Heart left ventricle (tissue), 16 donors: ENCODE results near the gene GRIN2C. TPM values are rescaled to one million over a fixed set of nuclear protein-coding genes. Genes with fewer than 3 reads are reported as not detected.

Experiments
- ATAC-seq, 4 donors: fragments of 200-7000 bp; cut with Tn5 transposase; one replicate each; pipeline ENCODE4 v1.9.1; 2020 to 2022; ENCODE audit warnings: moderate library complexity in 4 of 4, mild to moderate bottlenecking in 3 of 4, moderate number of reproducible peaks in 1 of 4
- DNase-seq, 5 donors: peaks; one replicate each; pipeline ENCODE4 v3.0.0-alpha.2; 2020
- H3K27ac ChIP-seq, 12 donors: fragments of 200-600 bp; sonication (generic) in 4 of 12; one replicate each; pipeline versions ENCODE4 v1.5.0 to v1.8.0; 2016 to 2022; ENCODE audit warnings: mild to moderate bottlenecking in 2 of 12
- H3K27me3 ChIP-seq, 9 donors: fragments of 200-600 bp; sonication (generic) in 2 of 9; one replicate each; pipeline versions ENCODE4 v1.5.1 to v1.8.0; 2016 to 2022; ENCODE audit warnings: mild to moderate bottlenecking in 3 of 9
- H3K36me3 ChIP-seq, 9 donors: fragments of 200-600 bp; sonication (generic) in 2 of 9; one replicate each; pipeline versions ENCODE4 v1.5.0 to v1.8.0; 2018 to 2022; ENCODE audit warnings: mild to moderate bottlenecking in 2 of 9
- H3K4me1 ChIP-seq, 12 donors: fragments of 200-600 bp; sonication (generic) in 4 of 12; one replicate each; pipeline versions ENCODE4 v1.5.0 to v1.8.0; 2016 to 2022; ENCODE audit warnings: mild to moderate bottlenecking in 3 of 12
- H3K4me3 ChIP-seq, 12 donors: fragments of 200-600 bp; sonication (generic) in 4 of 12; one replicate each; pipeline versions ENCODE4 v1.5.0 to v1.8.0; 2017 to 2022; ENCODE audit warnings: mild to moderate bottlenecking in 9 of 12, moderate library complexity in 4 of 12
- H3K9me3 ChIP-seq, 12 donors: fragments of 200-600 bp; sonication (generic) in 4 of 12; one replicate each; pipeline versions ENCODE4 v1.5.0 to v1.8.0; 2016 to 2022; ENCODE audit warnings: mild to moderate bottlenecking in 1 of 12
- POLR2A ChIP-seq, 2 donors: fragments of 450-650 bp; IDR thresholded peaks; one replicate each; pipeline ENCODE4 v1.6.1; 2017; ENCODE audit warnings: antibody characterized with exemption in 2 of 2, mild to moderate bottlenecking in 2 of 2, moderate library complexity in 2 of 2
- WGBS, 4 donors: extraction: QIAGEN DNeasy Blood & Tissue Kit in 2 of 4; methylation state at CpG; one replicate each; pipeline versions ENCODE4 v1.1.5 to v1.1.7; 2013 to 2018; 5-methylcytosine and 5-hydroxymethylcytosine counted together
- intact Hi-C, 10 donors: fragments of 100-400 bp; cut with DNase I; formaldehyde crosslinking; loops; one replicate each; pipeline versions ENCODE4 v1.11.1 to v1.14.2; 2022
- polyA plus RNA-seq, 2 donors: library from polyadenylated mRNA; stranded (reverse); fragments of 200-250 nt; gene quantifications; one replicate each; pipeline ENCODE4 v1.2.3, GENCODE V29; 2013
- total RNA-seq, 9 donors: library from RNA; depleted of rRNA in 2 of 9; stranded (reverse); fragments of >200 nt in 2 of 9; fragmentation: NEBNext Ultra II Directional in 3 of 9; extraction: Animal tissue kit (Norgen Biotek cat#: 25700) in 3 of 9; gene quantifications; one replicate each; pipeline versions ENCODE4 v1.1.0 to v1.2.4, GENCODE V29; 2016 to 2023
- TF ChIP-seq, protein P1 (sequence below), 12 donors: fragments of 200-600 bp; sonication (generic) in 4 of 12; IDR thresholded peaks; one replicate each; pipeline versions ENCODE4 v1.5.0 to v1.8.0; 2018 to 2022; ENCODE audit warnings: antibody characterized with exemption in 12 of 12, mild to moderate bottlenecking in 5 of 12
- donor health status: ischemic (EF 13 %, LVEDD 7.1; RV severe dilation, severe dysfunction).
- donor health status: healthy with polysubstance abuse.
- donor health status: DM: no; HTN: yes; CAD: no.
- donor health status: DM: no; HTN: no; CAD: no.
- donor health status: ischemic (EF 25% LVEDD 6.9; RV normal size, moderate dysfunction).
- donor health status: ischemic (EF 25% LVEDD 5.7; RV mildly dilated, moderate dysfunction).
- donor health status: healthy.
- donor health status: DM: yes; HTN: yes; CAD: no.
- donor health status: ischemic (EF 35%, LVEDD 5.7; RV mildly dilated, moderate dysfunction).
- donor health status: nonischemic (EF 11% LVEDD 7.7; RV severe dilation, severe dysfunction).
- donor health status: DM: yes; HTN: yes; CAD: no.
- donor health status: PGD.
- donor health status: ischemic (EF 29% LVEDD 5.4; RV normal size, mild dysfunction).
- donor health status: nonischemic (EF 23%, LVEDD 6.1; RV moderate dilation, normal function).

GRIN2C gene
- total and polyA plus RNA-seq, 11 donors, result 0.09 to 3.1 (median 0.40) TPM

GRCh38 chr17:74860229-74860871 lies 665 bp upstream of the GRIN2C start:
- no peak for TF ChIP-seq POLR2A (IDR thresholded peaks at IDR 0.05)
- TF ChIP-seq, protein P1, sequence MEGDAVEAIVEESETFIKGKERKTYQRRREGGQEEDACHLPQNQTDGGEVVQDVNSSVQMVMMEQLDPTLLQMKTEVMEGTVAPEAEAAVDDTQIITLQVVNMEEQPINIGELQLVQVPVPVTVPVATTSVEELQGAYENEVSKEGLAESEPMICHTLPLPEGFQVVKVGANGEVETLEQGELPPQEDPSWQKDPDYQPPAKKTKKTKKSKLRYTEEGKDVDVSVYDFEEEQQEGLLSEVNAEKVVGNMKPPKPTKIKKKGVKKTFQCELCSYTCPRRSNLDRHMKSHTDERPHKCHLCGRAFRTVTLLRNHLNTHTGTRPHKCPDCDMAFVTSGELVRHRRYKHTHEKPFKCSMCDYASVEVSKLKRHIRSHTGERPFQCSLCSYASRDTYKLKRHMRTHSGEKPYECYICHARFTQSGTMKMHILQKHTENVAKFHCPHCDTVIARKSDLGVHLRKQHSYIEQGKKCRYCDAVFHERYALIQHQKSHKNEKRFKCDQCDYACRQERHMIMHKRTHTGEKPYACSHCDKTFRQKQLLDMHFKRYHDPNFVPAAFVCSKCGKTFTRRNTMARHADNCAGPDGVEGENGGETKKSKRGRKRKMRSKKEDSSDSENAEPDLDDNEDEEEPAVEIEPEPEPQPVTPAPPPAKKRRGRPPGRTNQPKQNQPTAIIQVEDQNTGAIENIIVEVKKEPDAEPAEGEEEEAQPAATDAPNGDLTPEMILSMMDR (IDR thresholded peaks at IDR 0.05), result no peak
- WGBS, 4 donors, result 3 to 4% (median 3%) methylated on average over 19 to 44 of the region's 44 CpGs
- intact Hi-C loops, result loop anchor here in 8 of 10 donors (5.0 to 10.0 kb wide), 3 partner anchors 118 to 206 kb away; no protein-coding TSS in a partner anchor
- peaks cover 8 to 36% (median 17%) of the 10 kb centered on the region in 12 donors for H3K4me1 ChIP-seq
- peaks cover 24 to 57% (median 39%) of the 10 kb centered on the region in 9 donors for H3K27me3 ChIP-seq
- peak overlapping the region; percentile 23 to 54 (median 45) for H3K4me3 ChIP-seq
- no peak for DNase-seq
- no peaks in the 10 kb centered on the region for H3K9me3 ChIP-seq
- no peak overlapping the region for H3K27ac ChIP-seq
- ATAC-seq, result no peak
- peaks cover 0 to 3% (median 0%) of the 10 kb centered on the region in 9 donors for H3K36me3 ChIP-seq

DNA sequence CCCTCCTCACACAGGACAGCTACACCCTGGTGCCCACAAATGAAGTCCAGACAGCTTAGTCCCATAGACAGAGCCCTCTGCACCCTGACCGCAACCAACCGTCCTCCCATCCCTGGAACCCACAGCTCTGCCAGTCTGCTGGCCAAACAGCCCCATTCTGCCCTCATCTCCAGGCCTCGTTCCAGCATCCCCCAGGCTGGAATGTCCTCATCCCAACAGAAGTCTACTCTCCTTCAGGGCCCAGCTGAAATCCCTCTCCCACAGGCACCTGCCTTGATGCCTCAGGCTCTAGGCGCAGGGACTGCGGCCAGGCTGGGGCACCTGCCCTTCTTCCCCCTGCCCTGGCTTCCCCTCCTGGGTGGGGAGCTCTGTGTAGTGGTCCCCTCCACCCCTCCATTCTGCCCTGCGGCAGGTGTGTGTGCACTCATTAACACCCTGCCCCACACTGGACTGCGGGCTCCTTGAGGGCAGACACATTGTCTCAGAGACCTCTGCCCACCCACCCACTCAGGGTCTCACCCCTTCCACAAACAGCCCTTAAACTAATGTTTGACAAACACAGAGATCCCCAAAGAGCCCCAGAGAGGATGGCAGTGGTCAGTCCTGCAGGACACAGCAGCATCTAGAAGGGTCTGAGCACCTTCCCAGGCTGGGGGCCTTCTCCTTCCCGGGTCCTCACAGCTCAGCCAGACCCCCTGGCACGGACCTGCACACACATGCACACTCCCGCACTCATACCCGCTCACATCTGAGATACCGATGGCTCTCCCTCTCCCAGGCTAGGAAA lies 820 bp downstream of the GRIN2C start:
- intact Hi-C loops, result no loop called here
- no peak overlapping the region for H3K27ac ChIP-seq
- no peak for DNase-seq
- 51 to 59% (median 55%) methylated on average over 12 of the region's 12 CpGs for WGBS, 4 donors
- H3K9me3 ChIP-seq, result no peaks in the 10 kb centered on the region
- H3K4me3 ChIP-seq, result peak overlapping the region in 1 of 12 donors; percentile 25
- H3K36me3 ChIP-seq, result peaks cover 0 to 1% (median 0%) of the 10 kb centered on the region in 9 donors
- peaks cover 24 to 72% (median 49%) of the 10 kb centered on the region in 9 donors for H3K27me3 ChIP-seq
- peaks cover 8 to 36% (median 17%) of the 10 kb centered on the region in 12 donors for H3K4me1 ChIP-seq
- TF ChIP-seq POLR2A (IDR thresholded peaks at IDR 0.05), result no peak
- TF ChIP-seq, protein P1 (IDR thresholded peaks at IDR 0.05), result no peak
- no peak for ATAC-seq

DNA sequence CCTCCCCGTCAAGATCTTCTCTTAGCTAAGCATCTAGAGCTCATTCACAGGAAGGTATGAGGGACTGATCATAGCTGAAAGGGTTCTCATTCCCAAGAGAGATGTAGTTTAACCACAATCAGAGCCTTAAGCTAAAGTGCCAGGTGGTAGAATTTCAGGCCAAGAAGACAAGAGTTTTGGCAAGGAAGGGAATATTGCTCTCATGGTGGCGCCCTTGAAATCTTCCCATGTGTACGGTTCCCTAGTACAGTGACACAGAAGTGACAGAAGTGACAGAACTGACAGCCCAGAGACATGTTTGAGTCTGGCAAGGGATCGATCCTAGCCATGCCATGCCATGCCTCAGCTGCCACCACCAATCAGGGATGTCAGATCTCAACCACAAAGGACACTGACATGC lies 2.5 kb downstream of the GRIN2C start:
- 69 to 82% (median 76%) methylated on average over 4 of the region's 4 CpGs for WGBS, 4 donors

More for the DNA sequence above, 2.5 kb downstream of the GRIN2C start:
- Histone ChIP-seq H3K4me1 (peaks cover 8 to 40% (median 17%) of the 10 kb centered on the region in 12 donors), H3K27ac (no peak overlapping the region), H3K27me3 (peaks cover 29 to 83% (median 60%) of the 10 kb centered on the region in 9 donors), H3K9me3 (no peaks in the 10 kb centered on the region), H3K36me3 (no peaks in the 10 kb centered on the region), H3K4me3 (no peak overlapping the region)
- ATAC-seq (no peak), DNase-seq (no peak)
- TF ChIP-seq, protein P1 (IDR thresholded peaks at IDR 0.05), result no peak
- no peak for TF ChIP-seq POLR2A (IDR thresholded peaks at IDR 0.05)
- intact Hi-C loops, result no loop called here
